HEK293 (cell line): ENCODE measurements around the gene ZBED4.

Source experiments
- CTCF ChIA-PET: fragments of 350-600 bp; formaldehyde crosslinking; extraction: SDS; loops from one replicate; lab custom pipeline; 2021; ENCODE audit warnings: antibody characterized with exemption; lab: Yijun Ruan, JAX
- POLR2A ChIA-PET: fragments of 300-600 bp; formaldehyde crosslinking; extraction: SDS; loops from one replicate; lab custom pipeline; 2020; ENCODE audit warnings: antibody characterized with exemption, inconsistent platforms; lab: Yijun Ruan, JAX
- H3K27ac ChIP-seq: fragments of 200-500 bp; sonication (Bioruptor generic); 2 replicates; pipeline ENCODE4 v1.5.1; 2014; ENCODE audit warnings: low read depth, low read length, control low read depth, inconsistent platforms; ENCODE audit errors: extremely low read depth
- H3K36me3 ChIP-seq, 2 experiments: fragments of 200-500 bp in 1 of 2; sonication (Bioruptor generic) in 1 of 2; 1 replicate in 1 of 2; 2 replicates in 1 of 2; pipeline ENCODE4 v1.5.1; 2014 to 2017; ENCODE audit warnings: inconsistent platforms in 2 of 2, low read length in 2 of 2; ENCODE audit not compliant: control insufficient read depth in 2 of 2, insufficient read depth in 1 of 2
- H3K4me1 ChIP-seq: fragments of 200-500 bp; sonication (Bioruptor generic); 2 replicates; pipeline ENCODE4 v1.5.1; 2014; ENCODE audit warnings: mild to moderate bottlenecking, low read length, inconsistent platforms; ENCODE audit not compliant: control insufficient read depth, insufficient read depth
- H3K4me3 ChIP-seq: 2 replicates; pipeline ENCODE4 v1.5.1; 2011; ENCODE audit warnings: low read depth, mild to moderate bottlenecking, control low read depth, low read length, moderate library complexity
- H3K9me3 ChIP-seq: fragments of 200-500 bp; sonication (Bioruptor generic); 2 replicates; pipeline ENCODE4 v1.5.1; 2014; ENCODE audit warnings: low read depth, low read length, inconsistent platforms; ENCODE audit not compliant: control insufficient read depth, insufficient read depth
- KLF1 ChIP-seq: fragments of 450-650 bp; formaldehyde crosslinking; IDR thresholded peaks from 2 replicates; pipeline ENCODE4 v1.5.1; 2016; ENCODE audit warnings: missing biosample characterization, missing genetic modification characterization
- KLF16 ChIP-seq: fragments of 450-650 bp; formaldehyde crosslinking; IDR thresholded peaks from 2 replicates; pipeline ENCODE4 v1.5.1; 2017; ENCODE audit warnings: missing biosample characterization, missing genetic modification characterization
- KLF8 ChIP-seq: fragments of 450-650 bp; formaldehyde crosslinking; IDR thresholded peaks from 2 replicates; pipeline ENCODE4 v1.5.1; 2016; ENCODE audit warnings: missing biosample characterization, missing genetic modification characterization
- MYNN ChIP-seq: fragments of 450-650 bp; formaldehyde crosslinking; IDR thresholded peaks from 2 replicates; pipeline ENCODE4 v1.5.1; 2016; ENCODE audit warnings: missing biosample characterization, missing genetic modification characterization, borderline replicate concordance
- SP2 ChIP-seq: fragments of 450-650 bp; formaldehyde crosslinking; IDR thresholded peaks from 2 replicates; pipeline ENCODE4 v1.5.1; 2016; ENCODE audit warnings: missing biosample characterization, missing genetic modification characterization
- WT1 ChIP-seq: fragments of 450-650 bp; formaldehyde crosslinking; IDR thresholded peaks from 2 replicates; pipeline ENCODE4 v1.5.1; 2016; ENCODE audit warnings: missing biosample characterization, missing genetic modification characterization
- ZBTB1 ChIP-seq: fragments of 450-650 bp; formaldehyde crosslinking; IDR thresholded peaks from 2 replicates; pipeline ENCODE4 v1.5.1; 2016; ENCODE audit warnings: missing biosample characterization, missing genetic modification characterization
- ZBTB7A ChIP-seq: fragments of 450-650 bp; formaldehyde crosslinking; IDR thresholded peaks from 2 replicates; pipeline ENCODE4 v1.5.1; 2016; ENCODE audit warnings: low read depth, missing biosample characterization, missing genetic modification characterization
- ZNF146 ChIP-seq: fragments of 450-650 bp; formaldehyde crosslinking; IDR thresholded peaks from 2 replicates; pipeline ENCODE4 v1.5.1; 2016; ENCODE audit warnings: missing biosample characterization, missing genetic modification characterization
- ZNF2 ChIP-seq: fragments of 450-650 bp; formaldehyde crosslinking; IDR thresholded peaks from 2 replicates; pipeline ENCODE4 v1.5.1; 2016; ENCODE audit warnings: missing biosample characterization, missing genetic modification characterization
- ZNF274 ChIP-seq, 2 experiments: fragments of 200-500 bp in 1 of 2; fragments of 450-650 bp in 1 of 2; sonication (Bioruptor generic) in 1 of 2; formaldehyde crosslinking in 1 of 2; IDR thresholded peaks; 2 replicates each; pipeline versions ENCODE4 v1.5.1 to v1.6.1; 2014 to 2016; ENCODE audit warnings: borderline replicate concordance in 1 of 2, inconsistent platforms in 1 of 2, low read length in 1 of 2, missing biosample characterization in 1 of 2, missing genetic modification characterization in 1 of 2
- ZNF311 ChIP-seq: fragments of 450-650 bp; formaldehyde crosslinking; IDR thresholded peaks from 2 replicates; pipeline ENCODE4 v1.5.1; 2017; ENCODE audit warnings: missing biosample characterization, missing genetic modification characterization, borderline replicate concordance
- ZNF416 ChIP-seq: fragments of 450-650 bp; formaldehyde crosslinking; IDR thresholded peaks from 2 replicates; pipeline ENCODE4 v1.5.1; 2016; ENCODE audit warnings: missing biosample characterization, missing genetic modification characterization
- ZNF529 ChIP-seq: fragments of 450-650 bp; formaldehyde crosslinking; IDR thresholded peaks from 2 replicates; pipeline ENCODE4 v1.5.1; 2017; ENCODE audit warnings: missing genetic modification characterization, missing biosample characterization; ENCODE audit not compliant: insufficient replicate concordance
- ZNF629 ChIP-seq: fragments of 450-650 bp; formaldehyde crosslinking; IDR thresholded peaks from 2 replicates; pipeline ENCODE4 v1.5.1; 2017; ENCODE audit warnings: missing biosample characterization, missing genetic modification characterization
- ZNF670 ChIP-seq: fragments of 450-650 bp; formaldehyde crosslinking; IDR thresholded peaks from 2 replicates; pipeline ENCODE4 v1.5.1; 2016; ENCODE audit warnings: missing biosample characterization, missing genetic modification characterization, low read depth
- ZNF707 ChIP-seq: fragments of 450-650 bp; formaldehyde crosslinking; IDR thresholded peaks from 2 replicates; pipeline ENCODE4 v1.5.1; 2016; ENCODE audit warnings: missing biosample characterization, missing genetic modification characterization
- ZNF747 ChIP-seq: fragments of 450-650 bp; formaldehyde crosslinking; IDR thresholded peaks from 2 replicates; pipeline ENCODE4 v1.5.1; 2016; ENCODE audit warnings: missing biosample characterization, missing genetic modification characterization
- ZSCAN16 ChIP-seq: fragments of 450-650 bp; formaldehyde crosslinking; IDR thresholded peaks from 2 replicates; pipeline ENCODE4 v1.5.1; 2016; ENCODE audit warnings: missing biosample characterization, missing genetic modification characterization
- TF ChIP-seq, protein P1 (sequence below): fragments of 450-650 bp; formaldehyde crosslinking; IDR thresholded peaks from 2 replicates; pipeline ENCODE4 v1.5.1; 2016; ENCODE audit warnings: missing biosample characterization, missing genetic modification characterization
- TF ChIP-seq, protein P2 (sequence below): fragments of 450-650 bp; formaldehyde crosslinking; IDR thresholded peaks from 2 replicates; pipeline ENCODE4 v1.5.1; 2017; ENCODE audit warnings: missing biosample characterization, missing genetic modification characterization
- TF ChIP-seq, protein P3 (sequence below): fragments of 450-650 bp; formaldehyde crosslinking; IDR thresholded peaks from 2 replicates; pipeline ENCODE4 v1.5.1; 2016; ENCODE audit warnings: missing biosample characterization, missing genetic modification characterization
- TF ChIP-seq, protein P4 (sequence below): fragments of 450-650 bp; formaldehyde crosslinking; IDR thresholded peaks from 2 replicates; pipeline ENCODE4 v1.5.1; 2016; ENCODE audit warnings: missing biosample characterization, missing genetic modification characterization
- TF ChIP-seq, protein P5 (sequence below): sonication (generic); formaldehyde crosslinking; IDR thresholded peaks from 2 replicates; pipeline ENCODE4 v1.8.1; 2022; ENCODE audit warnings: mild to moderate bottlenecking, moderate library complexity, missing genetic modification reagents

The ZBED4 gene

DNA sequence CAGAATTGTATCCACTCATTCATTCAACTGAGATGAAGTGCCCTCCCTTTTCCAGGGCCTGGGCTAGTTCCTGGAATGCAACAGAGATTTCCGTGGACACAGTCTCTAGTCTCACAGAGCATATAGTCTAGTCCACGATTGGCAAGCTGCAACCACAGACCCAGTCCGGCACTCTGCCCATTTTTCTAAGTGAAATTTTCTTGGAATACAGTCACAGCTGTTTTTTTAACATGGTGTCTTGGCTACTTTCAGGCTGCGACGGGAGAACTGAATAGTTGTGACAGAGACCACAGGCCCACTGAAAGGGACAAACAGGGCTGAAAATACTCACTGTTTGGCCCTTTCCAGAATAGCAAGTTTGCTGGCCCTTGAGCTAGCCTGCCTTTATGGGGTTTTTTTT, 35.4 kb downstream of the ZBED4 start:
- ChIA-PET POLR2A (no interaction called here), CTCF (no interaction called here)
- peaks cover 0 to 78% of the 10 kb centered on the region in 2 experiments for H3K36me3 ChIP-seq
- no peak overlapping the region for H3K27ac ChIP-seq
- 0 out of 2 replicates have a peak, but pooled peaks cover 3% of the 10 kb centered on the region for H3K9me3 ChIP-seq
- TF ChIP-seq, protein P1, sequence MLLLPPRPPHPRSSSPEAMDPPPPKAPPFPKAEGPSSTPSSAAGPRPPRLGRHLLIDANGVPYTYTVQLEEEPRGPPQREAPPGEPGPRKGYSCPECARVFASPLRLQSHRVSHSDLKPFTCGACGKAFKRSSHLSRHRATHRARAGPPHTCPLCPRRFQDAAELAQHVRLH (tag by site-specific recombination): no peak
- TF ChIP-seq ZBTB1 (tag by site-specific recombination): no peak
- no peak for TF ChIP-seq KLF8 (tag by site-specific recombination)
- TF ChIP-seq ZBTB7A: no peak
- TF ChIP-seq ZNF274 (IDR thresholded peaks at IDR 0.05; ENCODE audit: low read length): no peak
- no peak for TF ChIP-seq ZNF274 (tag by site-specific recombination; IDR thresholded peaks at IDR 0.05; ENCODE audit: borderline replicate concordance)
- no peak for TF ChIP-seq ZNF629 (tag by site-specific recombination)
- no peak for TF ChIP-seq ZNF670 (tag by site-specific recombination)
- TF ChIP-seq ZNF146 (tag by site-specific recombination): no peak
- TF ChIP-seq, protein P2, sequence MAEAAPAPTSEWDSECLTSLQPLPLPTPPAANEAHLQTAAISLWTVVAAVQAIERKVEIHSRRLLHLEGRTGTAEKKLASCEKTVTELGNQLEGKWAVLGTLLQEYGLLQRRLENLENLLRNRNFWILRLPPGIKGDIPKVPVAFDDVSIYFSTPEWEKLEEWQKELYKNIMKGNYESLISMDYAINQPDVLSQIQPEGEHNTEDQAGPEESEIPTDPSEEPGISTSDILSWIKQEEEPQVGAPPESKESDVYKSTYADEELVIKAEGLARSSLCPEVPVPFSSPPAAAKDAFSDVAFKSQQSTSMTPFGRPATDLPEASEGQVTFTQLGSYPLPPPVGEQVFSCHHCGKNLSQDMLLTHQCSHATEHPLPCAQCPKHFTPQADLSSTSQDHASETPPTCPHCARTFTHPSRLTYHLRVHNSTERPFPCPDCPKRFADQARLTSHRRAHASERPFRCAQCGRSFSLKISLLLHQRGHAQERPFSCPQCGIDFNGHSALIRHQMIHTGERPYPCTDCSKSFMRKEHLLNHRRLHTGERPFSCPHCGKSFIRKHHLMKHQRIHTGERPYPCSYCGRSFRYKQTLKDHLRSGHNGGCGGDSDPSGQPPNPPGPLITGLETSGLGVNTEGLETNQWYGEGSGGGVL: no peak
- TF ChIP-seq WT1 (tag by site-specific recombination): no peak
- no peak for TF ChIP-seq MYNN (tag by site-specific recombination)
- no peak for TF ChIP-seq KLF16
- TF ChIP-seq ZNF529 (tag by site-specific recombination): no peak
- no peaks in the 10 kb centered on the region for H3K4me1 ChIP-seq
- no peak overlapping the region for H3K4me3 ChIP-seq

DNA sequence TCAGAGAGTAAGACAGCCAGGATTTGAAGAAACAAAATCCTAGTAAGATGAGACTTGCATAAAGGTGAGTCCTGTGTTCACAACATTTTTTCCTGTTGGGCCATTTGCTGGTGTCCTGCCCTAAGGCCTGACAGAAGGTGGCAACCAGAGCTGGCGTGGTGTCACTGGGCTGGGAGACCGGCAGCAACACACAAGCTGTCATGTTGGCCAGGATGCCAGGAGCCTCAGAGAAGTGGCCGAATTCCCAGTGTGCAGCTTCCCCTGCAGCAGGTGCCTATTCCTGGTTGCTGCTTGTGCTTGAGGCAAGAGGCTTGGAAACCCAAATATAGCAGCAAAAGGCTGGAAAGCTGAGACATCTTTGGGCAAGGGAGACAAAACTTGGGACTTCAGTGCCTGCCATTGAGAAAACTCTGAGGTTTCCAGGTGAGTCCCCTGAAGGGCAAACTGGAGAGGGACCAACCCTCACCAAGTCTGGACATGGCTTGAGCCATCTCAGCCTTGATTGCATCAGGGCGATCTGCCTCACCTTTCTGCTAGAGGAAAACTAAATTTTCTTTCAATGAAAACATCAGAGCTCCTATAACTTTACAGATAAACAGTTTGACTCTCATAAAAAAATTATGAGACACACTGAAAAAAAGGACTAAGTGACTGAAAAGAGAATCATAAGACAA, 38.7 kb downstream of the ZBED4 start:
- POLR2A ChIA-PET: no interaction called here
- peaks cover under 1 to 50% of the 10 kb centered on the region in 2 experiments for H3K36me3 ChIP-seq
- no peaks in the 10 kb centered on the region for H3K4me1 ChIP-seq
- no peak overlapping the region for H3K4me3 ChIP-seq
- CTCF ChIA-PET: interaction anchor here (0.6 to 1.6 kb wide), 2 partner anchors 11 to 1397 kb away, joined by 4 to 7 read pairs; no protein-coding TSS in a partner anchor
- H3K9me3 ChIP-seq: 0 out of 2 replicates have a peak, but pooled peaks cover 3% of the 10 kb centered on the region
- TF ChIP-seq ZNF670 (tag by site-specific recombination): no peak
- TF ChIP-seq, protein P3, sequence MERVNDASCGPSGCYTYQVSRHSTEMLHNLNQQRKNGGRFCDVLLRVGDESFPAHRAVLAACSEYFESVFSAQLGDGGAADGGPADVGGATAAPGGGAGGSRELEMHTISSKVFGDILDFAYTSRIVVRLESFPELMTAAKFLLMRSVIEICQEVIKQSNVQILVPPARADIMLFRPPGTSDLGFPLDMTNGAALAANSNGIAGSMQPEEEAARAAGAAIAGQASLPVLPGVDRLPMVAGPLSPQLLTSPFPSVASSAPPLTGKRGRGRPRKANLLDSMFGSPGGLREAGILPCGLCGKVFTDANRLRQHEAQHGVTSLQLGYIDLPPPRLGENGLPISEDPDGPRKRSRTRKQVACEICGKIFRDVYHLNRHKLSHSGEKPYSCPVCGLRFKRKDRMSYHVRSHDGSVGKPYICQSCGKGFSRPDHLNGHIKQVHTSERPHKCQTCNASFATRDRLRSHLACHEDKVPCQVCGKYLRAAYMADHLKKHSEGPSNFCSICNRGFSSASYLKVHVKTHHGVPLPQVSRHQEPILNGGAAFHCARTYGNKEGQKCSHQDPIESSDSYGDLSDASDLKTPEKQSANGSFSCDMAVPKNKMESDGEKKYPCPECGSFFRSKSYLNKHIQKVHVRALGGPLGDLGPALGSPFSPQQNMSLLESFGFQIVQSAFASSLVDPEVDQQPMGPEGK (tag by site-specific recombination): no peak
- TF ChIP-seq ZNF747: no peak
- no peak for TF ChIP-seq ZNF2
- no peak for TF ChIP-seq ZNF416 (tag by site-specific recombination)
- TF ChIP-seq, protein P4, sequence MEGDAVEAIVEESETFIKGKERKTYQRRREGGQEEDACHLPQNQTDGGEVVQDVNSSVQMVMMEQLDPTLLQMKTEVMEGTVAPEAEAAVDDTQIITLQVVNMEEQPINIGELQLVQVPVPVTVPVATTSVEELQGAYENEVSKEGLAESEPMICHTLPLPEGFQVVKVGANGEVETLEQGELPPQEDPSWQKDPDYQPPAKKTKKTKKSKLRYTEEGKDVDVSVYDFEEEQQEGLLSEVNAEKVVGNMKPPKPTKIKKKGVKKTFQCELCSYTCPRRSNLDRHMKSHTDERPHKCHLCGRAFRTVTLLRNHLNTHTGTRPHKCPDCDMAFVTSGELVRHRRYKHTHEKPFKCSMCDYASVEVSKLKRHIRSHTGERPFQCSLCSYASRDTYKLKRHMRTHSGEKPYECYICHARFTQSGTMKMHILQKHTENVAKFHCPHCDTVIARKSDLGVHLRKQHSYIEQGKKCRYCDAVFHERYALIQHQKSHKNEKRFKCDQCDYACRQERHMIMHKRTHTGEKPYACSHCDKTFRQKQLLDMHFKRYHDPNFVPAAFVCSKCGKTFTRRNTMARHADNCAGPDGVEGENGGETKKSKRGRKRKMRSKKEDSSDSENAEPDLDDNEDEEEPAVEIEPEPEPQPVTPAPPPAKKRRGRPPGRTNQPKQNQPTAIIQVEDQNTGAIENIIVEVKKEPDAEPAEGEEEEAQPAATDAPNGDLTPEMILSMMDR: no peak
- no peak for TF ChIP-seq ZSCAN16
- TF ChIP-seq KLF1 (tag by site-specific recombination): no peak
- no peak for TF ChIP-seq ZNF311
- TF ChIP-seq, protein P5, sequence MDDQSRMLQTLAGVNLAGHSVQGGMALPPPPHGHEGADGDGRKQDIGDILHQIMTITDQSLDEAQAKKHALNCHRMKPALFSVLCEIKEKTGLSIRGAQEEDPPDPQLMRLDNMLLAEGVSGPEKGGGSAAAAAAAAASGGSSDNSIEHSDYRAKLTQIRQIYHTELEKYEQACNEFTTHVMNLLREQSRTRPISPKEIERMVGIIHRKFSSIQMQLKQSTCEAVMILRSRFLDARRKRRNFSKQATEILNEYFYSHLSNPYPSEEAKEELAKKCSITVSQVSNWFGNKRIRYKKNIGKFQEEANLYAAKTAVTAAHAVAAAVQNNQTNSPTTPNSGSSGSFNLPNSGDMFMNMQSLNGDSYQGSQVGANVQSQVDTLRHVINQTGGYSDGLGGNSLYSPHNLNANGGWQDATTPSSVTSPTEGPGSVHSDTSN (CRISPR knock-in tag): no peak
- no peak for TF ChIP-seq ZNF707 (tag by site-specific recombination)
- no peak for TF ChIP-seq SP2 (tag by site-specific recombination)
- no peak for TF ChIP-seq MYNN (tag by site-specific recombination)
- H3K27ac ChIP-seq: no peak overlapping the region
